NCI-H2081 treated with DMSO at 0.1 percent for 48 hours (cell line): ENCODE measurements around the gene BAHCC1.

ENCODE experiments used
- DNase-seq: peaks from one replicate; lab custom pipeline; 2025; lab: John Stamatoyannopoulos, UW

Gene BAHCC1

GRCh38 chr17:81386646-81387099 lies 8.6 kb upstream of the BAHCC1 start:
- DNase-seq = no peak

GRCh38 chr17:81387100-81388090 lies 7.9 kb upstream of the BAHCC1 start:
- no peak for DNase-seq

GRCh38 chr17:81388091-81388611 lies 7.1 kb upstream of the BAHCC1 start:
- no peak for DNase-seq

- no peak for DNase-seq
Measured at GRCh38 chr17:81388612-81389367, 6.5 kb upstream of the BAHCC1 start.

- no peak for DNase-seq
Measured at GRCh38 chr17:81389585-81389984, 5.7 kb upstream of the BAHCC1 start.

- DNase-seq = no peak
Measured at GRCh38 chr17:81390029-81390872, 5.0 kb upstream of the BAHCC1 start.

- no peak for DNase-seq
Measured at GRCh38 chr17:81390873-81391255, 4.4 kb upstream of the BAHCC1 start.

GRCh38 chr17:81391293-81391935 lies 3.8 kb upstream of the BAHCC1 start:
- DNase-seq = no peak

GRCh38 chr17:81391936-81392908 lies 3.0 kb upstream of the BAHCC1 start:
- no peak for DNase-seq

- DNase-seq = no peak
Measured at GRCh38 chr17:81392909-81393654, 2.2 kb upstream of the BAHCC1 start.

GRCh38 chr17:81393684-81394376 lies 1.4 kb upstream of the BAHCC1 start:
- peak; percentile 97 for DNase-seq

GRCh38 chr17:81394377-81394920 lies 808 bp upstream of the BAHCC1 start:
- no peak for DNase-seq

GRCh38 chr17:81395600-81396277 lies 482 bp downstream of the BAHCC1 start:
- no peak for DNase-seq

- DNase-seq = no peak
Measured at GRCh38 chr17:81396278-81396721, 1.0 kb downstream of the BAHCC1 start.

- no peak for DNase-seq
Measured at GRCh38 chr17:81396722-81397313, 1.6 kb downstream of the BAHCC1 start.

GRCh38 chr17:81397314-81398175 lies 2.3 kb downstream of the BAHCC1 start:
- no peak for DNase-seq
